Lung (tissue), 12 donors: ENCODE data around the gene ULK2. TPM values are rescaled to one million over a fixed set of nuclear protein-coding genes. Genes with fewer than 3 reads are reported as not detected.

Source experiments
- ATAC-seq: fragments of 200-7000 bp; cut with Tn5 transposase; one replicate; pipeline ENCODE4 v1.9.1; 2020; ENCODE audit warnings: moderate number of reproducible peaks; ENCODE audit not compliant: insufficient read depth, low FRiP score
- DNase-seq, 3 donors: peaks; one replicate each; pipeline ENCODE4 v3.0.0-alpha.2; 2013 to 2017
- H3K27ac ChIP-seq, 2 donors: one replicate each; pipeline ENCODE4 v1.5.1; 2013; ENCODE audit warnings: mild to moderate bottlenecking in 2 of 2, moderate library complexity in 2 of 2, control low read depth in 1 of 2, inconsistent platforms in 1 of 2, low read depth in 1 of 2, low read length in 1 of 2
- H3K27me3 ChIP-seq, 3 donors: one replicate each; pipeline ENCODE4 v1.5.1; 2013; ENCODE audit warnings: low read length in 2 of 3; ENCODE audit not compliant: control insufficient read depth in 3 of 3, insufficient read depth in 3 of 3
- H3K36me3 ChIP-seq, 4 donors: one replicate each; pipeline ENCODE4 v1.5.1; 2013; ENCODE audit warnings: low read length in 4 of 4, mild to moderate bottlenecking in 1 of 4, moderate library complexity in 1 of 4; ENCODE audit not compliant: control insufficient read depth in 4 of 4, insufficient read depth in 4 of 4
- H3K4me1 ChIP-seq, 5 donors: one replicate each; pipeline ENCODE4 v1.5.1; 2013; ENCODE audit warnings: low read length in 5 of 5, mild to moderate bottlenecking in 2 of 5, moderate library complexity in 1 of 5; ENCODE audit not compliant: control insufficient read depth in 5 of 5, insufficient read depth in 5 of 5
- H3K4me3 ChIP-seq: one replicate; pipeline ENCODE4 v1.5.1; 2013; ENCODE audit warnings: mild to moderate bottlenecking, control low read depth, moderate library complexity
- H3K9ac ChIP-seq, 2 donors: one replicate each; pipeline ENCODE4 v1.5.1; 2013; ENCODE audit warnings: low read length in 2 of 2, control low read depth in 1 of 2; ENCODE audit not compliant: insufficient read depth in 1 of 2
- H3K9me3 ChIP-seq, 4 donors: one replicate each; pipeline ENCODE4 v1.5.1; 2013; ENCODE audit warnings: low read length in 3 of 4, mild to moderate bottlenecking in 1 of 4, moderate library complexity in 1 of 4; ENCODE audit not compliant: control insufficient read depth in 4 of 4, insufficient read depth in 3 of 4
- WGBS, 2 donors: extraction: QIAGEN DNeasy Blood & Tissue Kit; methylation state at CpG; one replicate each; pipeline ENCODE4 v1.1.7; 2013; 5-methylcytosine and 5-hydroxymethylcytosine counted together
- polyA plus RNA-seq, 2 donors: library from polyadenylated mRNA; stranded (reverse); fragments of 200-250 nt; gene quantifications; one replicate each; pipeline ENCODE4 v1.2.1, GENCODE V29; 2013
- total RNA-seq, 2 donors: library from RNA; depleted of rRNA in 1 of 2; stranded (reverse); fragments of >200 nt in 1 of 2; gene quantifications; one replicate each; pipeline ENCODE4 v1.2.1, GENCODE V29; 2014 to 2021
- TF ChIP-seq, protein P1 (sequence below): IDR thresholded peaks from 2 replicates; pipeline ENCODE4 v1.5.1; 2012; ENCODE audit warnings: mild to moderate bottlenecking; ENCODE audit errors: control extremely low read depth, extremely low read depth
- donor health status: control.
- donor health status: control.
- donor health status: Bipolar disorder and iron deficiency.
- donor health status: healthy.
- donor health status: DM: yes; HTN: yes; CAD: no.

Gene ULK2
- total and polyA plus RNA-seq, 4 donors: 5.8 to 61.4 (median 16.5) TPM

DNA sequence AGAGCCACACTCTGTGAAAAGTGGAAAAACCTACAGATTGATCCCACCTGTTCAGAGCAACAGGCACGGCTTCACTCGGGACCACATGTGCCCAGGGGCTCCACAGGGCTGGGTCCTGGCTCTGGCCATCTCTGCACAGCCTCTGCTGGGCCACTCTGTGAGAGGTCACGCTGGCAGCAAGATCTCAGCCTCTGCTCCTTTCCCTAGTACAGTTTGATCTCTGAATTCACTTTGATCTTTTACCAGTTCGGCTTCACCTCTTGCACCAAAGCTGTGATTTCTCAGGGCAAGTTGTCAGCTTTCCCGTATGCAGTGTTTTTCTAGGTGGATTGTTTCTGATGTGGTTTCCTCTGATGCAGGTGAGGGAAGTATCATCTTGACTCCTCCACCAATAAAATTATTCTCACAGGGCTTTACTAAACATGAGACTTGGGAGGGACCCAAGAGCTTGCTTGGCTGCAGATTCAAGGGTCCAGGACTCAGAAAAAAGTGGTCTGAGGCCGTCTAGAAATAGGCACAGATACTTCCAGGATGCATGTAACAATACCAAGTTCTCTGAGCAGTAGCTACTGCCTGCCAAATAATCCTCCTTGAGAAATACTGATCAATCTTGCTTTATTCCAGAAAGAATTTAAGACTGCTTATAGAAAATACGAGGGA lies 95.6 kb downstream of the ULK2 start:
- DNase-seq: no peak

DNA sequence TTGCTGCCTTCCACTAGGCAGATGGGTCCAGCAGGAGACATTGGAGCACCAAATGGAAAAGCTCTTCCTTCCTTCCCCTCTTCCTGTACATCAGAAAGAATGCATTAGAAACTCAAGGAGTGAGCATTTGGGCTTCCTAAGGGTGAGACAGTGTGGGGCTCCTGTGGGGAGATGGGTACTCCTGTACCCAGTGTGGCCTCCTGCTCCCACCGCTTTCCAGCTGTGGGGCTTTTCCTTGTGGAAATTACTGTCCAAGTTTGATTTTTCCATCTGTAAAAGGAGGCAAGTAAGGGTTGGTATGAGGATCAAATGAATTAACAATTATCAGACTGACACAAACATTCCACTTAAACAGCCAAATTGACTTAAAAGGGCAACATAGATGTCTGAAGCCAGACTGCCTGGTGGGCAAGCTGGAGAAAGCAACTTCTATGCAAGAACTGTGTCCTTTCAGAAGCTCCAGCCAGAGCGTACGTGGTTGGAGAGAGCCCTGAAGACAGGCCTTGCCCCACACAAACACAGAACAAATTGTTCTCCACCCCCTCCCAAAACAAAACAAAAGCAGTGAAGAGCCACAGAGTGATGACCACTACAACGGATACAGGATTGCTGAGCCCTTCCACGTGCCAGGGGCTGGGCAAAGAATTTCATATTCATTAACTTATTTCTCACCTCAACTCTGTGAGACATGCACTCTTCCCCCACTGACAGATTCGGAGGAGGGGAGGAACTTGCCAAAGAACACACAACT lies 96.6 kb downstream of the ULK2 start:
- Histone ChIP-seq H3K36me3 (peaks cover 4 to 7% (median 5%) of the 10 kb centered on the region in 4 donors), H3K4me3 (no peak overlapping the region), H3K27me3 (no peaks in the 10 kb centered on the region), H3K4me1 (peaks cover 0 to 2% (median 0%) of the 10 kb centered on the region in 5 donors), H3K27ac (no peak overlapping the region), H3K9me3 (no peaks in the 10 kb centered on the region), H3K9ac (no peak overlapping the region)
- ATAC-seq: no peak
- TF ChIP-seq, protein P1, sequence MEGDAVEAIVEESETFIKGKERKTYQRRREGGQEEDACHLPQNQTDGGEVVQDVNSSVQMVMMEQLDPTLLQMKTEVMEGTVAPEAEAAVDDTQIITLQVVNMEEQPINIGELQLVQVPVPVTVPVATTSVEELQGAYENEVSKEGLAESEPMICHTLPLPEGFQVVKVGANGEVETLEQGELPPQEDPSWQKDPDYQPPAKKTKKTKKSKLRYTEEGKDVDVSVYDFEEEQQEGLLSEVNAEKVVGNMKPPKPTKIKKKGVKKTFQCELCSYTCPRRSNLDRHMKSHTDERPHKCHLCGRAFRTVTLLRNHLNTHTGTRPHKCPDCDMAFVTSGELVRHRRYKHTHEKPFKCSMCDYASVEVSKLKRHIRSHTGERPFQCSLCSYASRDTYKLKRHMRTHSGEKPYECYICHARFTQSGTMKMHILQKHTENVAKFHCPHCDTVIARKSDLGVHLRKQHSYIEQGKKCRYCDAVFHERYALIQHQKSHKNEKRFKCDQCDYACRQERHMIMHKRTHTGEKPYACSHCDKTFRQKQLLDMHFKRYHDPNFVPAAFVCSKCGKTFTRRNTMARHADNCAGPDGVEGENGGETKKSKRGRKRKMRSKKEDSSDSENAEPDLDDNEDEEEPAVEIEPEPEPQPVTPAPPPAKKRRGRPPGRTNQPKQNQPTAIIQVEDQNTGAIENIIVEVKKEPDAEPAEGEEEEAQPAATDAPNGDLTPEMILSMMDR: no peak
- no peak for DNase-seq
- WGBS, 2 donors: 88 to 92% methylated on average over 6 of the region's 6 CpGs

More for the DNA sequence above, 95.6 kb downstream of the ULK2 start:
- TF ChIP-seq, protein P1: no peak
- 70 to 71% methylated on average over 7 of the region's 7 CpGs for WGBS, 2 donors
- Histone ChIP-seq H3K4me3 (no peak overlapping the region), H3K9ac (no peak overlapping the region), H3K27me3 (no peaks in the 10 kb centered on the region), H3K36me3 (peaks cover 10 to 13% (median 11%) of the 10 kb centered on the region in 4 donors), H3K9me3 (no peaks in the 10 kb centered on the region), H3K4me1 (no peaks in the 10 kb centered on the region), H3K27ac (no peak overlapping the region)
- no peak for ATAC-seq

DNA sequence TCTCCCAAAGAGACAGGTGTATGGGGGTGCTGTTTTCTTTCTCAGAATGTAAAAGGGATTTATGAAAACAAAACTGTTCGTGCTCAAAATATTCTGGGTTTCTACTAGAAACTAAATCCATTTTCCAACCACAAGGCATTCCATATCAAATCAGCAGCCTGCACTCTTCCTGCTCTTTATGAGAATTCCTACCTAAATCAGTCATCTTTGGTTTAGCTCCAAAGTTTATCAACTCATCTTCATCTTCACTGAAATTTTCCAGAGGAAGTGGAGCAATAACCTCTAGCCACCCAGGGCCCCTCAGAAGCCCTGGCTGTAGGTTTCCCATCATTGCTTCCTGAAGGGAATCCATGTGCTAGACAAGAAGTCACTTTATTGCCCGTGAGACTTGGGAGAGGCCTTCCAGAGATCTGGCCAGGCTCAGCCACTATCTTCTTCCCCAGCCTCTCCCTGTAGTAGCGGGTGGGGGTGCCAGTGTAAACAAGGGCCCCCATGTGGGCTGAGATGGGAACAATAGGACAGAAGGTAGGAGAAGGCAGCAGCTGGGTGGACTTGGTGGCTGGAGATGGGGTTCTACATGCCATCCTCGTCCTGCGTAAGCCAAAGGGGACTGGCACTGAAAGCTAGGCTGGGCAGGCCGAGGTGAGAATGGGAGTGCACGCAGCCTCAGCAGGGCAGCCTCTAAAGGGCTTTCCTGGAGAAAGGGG lies 97.6 kb downstream of the ULK2 start:
- Histone ChIP-seq H3K4me3 (no peak overlapping the region), H3K9ac (no peak overlapping the region), H3K4me1 (peaks cover 0 to 2% (median 0%) of the 10 kb centered on the region in 5 donors), H3K9me3 (no peaks in the 10 kb centered on the region), H3K36me3 (peaks cover 0 to 6% (median 4%) of the 10 kb centered on the region in 4 donors), H3K27me3 (no peaks in the 10 kb centered on the region), H3K27ac (no peak overlapping the region)
- ATAC-seq (no peak), DNase-seq (no peak)
- TF ChIP-seq, protein P1: no peak
- 83 to 87% methylated on average over 7 of the region's 7 CpGs for WGBS, 2 donors
